ENCODE results near the gene PIK3CG.

DNA sequence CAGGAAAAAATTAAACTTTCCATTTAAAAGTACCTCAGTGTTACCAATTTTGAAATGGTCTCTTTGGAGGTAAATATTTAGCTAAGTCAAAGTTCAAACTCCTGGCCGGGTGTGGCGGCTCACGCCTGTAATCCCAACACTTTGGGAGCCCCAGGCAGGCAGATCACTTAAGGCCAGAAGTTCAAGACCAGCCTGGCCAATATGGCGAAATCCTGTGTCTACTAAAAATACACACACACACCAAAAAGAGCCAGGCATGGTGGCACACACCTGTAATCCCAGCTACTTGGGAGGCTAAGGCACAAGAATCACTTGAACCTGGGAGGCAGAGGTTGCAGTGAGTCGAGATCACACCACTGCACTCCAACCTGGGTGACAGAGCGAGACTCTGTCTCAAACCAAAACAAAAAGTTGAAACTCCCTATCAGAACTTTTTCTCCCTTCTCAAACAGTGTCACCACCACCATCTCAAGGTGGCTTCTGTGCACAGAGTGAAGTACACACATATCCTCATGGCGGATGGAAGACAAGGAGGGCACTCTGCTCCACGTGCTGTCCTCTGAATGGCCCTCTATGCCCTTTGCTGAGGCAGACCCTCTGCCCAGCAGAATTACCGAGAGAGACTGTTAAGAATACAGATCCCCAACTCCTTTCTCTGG, 11.7 kb upstream of the PIK3CG start:
- TF ChIP-seq POLR2A (IDR thresholded peaks at IDR 0.05): no peak
- TF ChIP-seq, protein P1, sequence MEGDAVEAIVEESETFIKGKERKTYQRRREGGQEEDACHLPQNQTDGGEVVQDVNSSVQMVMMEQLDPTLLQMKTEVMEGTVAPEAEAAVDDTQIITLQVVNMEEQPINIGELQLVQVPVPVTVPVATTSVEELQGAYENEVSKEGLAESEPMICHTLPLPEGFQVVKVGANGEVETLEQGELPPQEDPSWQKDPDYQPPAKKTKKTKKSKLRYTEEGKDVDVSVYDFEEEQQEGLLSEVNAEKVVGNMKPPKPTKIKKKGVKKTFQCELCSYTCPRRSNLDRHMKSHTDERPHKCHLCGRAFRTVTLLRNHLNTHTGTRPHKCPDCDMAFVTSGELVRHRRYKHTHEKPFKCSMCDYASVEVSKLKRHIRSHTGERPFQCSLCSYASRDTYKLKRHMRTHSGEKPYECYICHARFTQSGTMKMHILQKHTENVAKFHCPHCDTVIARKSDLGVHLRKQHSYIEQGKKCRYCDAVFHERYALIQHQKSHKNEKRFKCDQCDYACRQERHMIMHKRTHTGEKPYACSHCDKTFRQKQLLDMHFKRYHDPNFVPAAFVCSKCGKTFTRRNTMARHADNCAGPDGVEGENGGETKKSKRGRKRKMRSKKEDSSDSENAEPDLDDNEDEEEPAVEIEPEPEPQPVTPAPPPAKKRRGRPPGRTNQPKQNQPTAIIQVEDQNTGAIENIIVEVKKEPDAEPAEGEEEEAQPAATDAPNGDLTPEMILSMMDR (IDR thresholded peaks at IDR 0.05): no peak
